SH-SY5Y (cell line): ENCODE results near the gene VPS37D.

Source experiments
- GATA2 ChIP-seq: IDR thresholded peaks from 2 replicates; pipeline ENCODE4 v1.6.1; 2011; ENCODE audit warnings: mild to moderate bottlenecking, low read depth, low read length
- GATA3 ChIP-seq: IDR thresholded peaks from 2 replicates; pipeline ENCODE4 v1.6.1; 2011; ENCODE audit warnings: low read depth, mild to moderate bottlenecking, low read length, moderate library complexity

- TF ChIP-seq GATA3 (no peak), GATA2 (no peak)
Observed at GRCh38 chr7:73706126-73707044, 38.8 kb downstream of the VPS37D start.
